Measurements from ENCODE around the gene RAB11FIP4. TPM values are rescaled to one million over a fixed set of nuclear protein-coding genes. Genes with fewer than 3 reads are reported as not detected.

The RAB11FIP4 gene
- total and polyA plus RNA-seq, 2 experiments from 2014 or later: 0.22 to 0.40 TPM

GRCh38 chr17:31459716-31460115 lies 68.2 kb downstream of the RAB11FIP4 start:
- H3K4me3 ChIP-seq: no peak overlapping the region
- no peaks in the 10 kb centered on the region for H3F3A ChIP-seq (ENCODE audit: insufficient read depth)
- no peak overlapping the region for H3K9ac ChIP-seq
- no peaks in the 10 kb centered on the region for H3K9me3 ChIP-seq (ENCODE audit: low read depth)
- no peak overlapping the region for H3K27ac ChIP-seq
- no peaks in the 10 kb centered on the region for H4K20me1 ChIP-seq (ENCODE audit: insufficient read depth)
- H3K36me3 ChIP-seq (ENCODE audit: low read depth): no peaks in the 10 kb centered on the region
- H3K9me2 ChIP-seq (ENCODE audit: insufficient read depth): no peaks in the 10 kb centered on the region
- in situ Hi-C loops (cut with MboI): no loop called here
- no peak for DNase-seq
- 49 to 56% methylated on average over 4 of the region's 4 CpGs for WGBS, 2 experiments (ENCODE audit: low coverage in 1 of 2, low lambda C conversion rate in 2 of 2, missing lambda C conversion rate in 2 of 2)
- no peak overlapping the region for H3K4me2 ChIP-seq (ENCODE audit: unreplicated experiment)
- no peaks in the 10 kb centered on the region for H3K4me1 ChIP-seq (ENCODE audit: insufficient read depth)
- H3K79me2 ChIP-seq (ENCODE audit: insufficient read depth): no peaks in the 10 kb centered on the region
- H2AFZ ChIP-seq: no peak overlapping the region
- peaks cover 12% of the 10 kb centered on the region for H3K27me3 ChIP-seq (replicated peaks; ENCODE audit: insufficient read depth)
- TF ChIP-seq EZH2phosphoT487 (IDR thresholded peaks at IDR 0.05; ENCODE audit: insufficient read depth, low read depth) (no peak), EZH2 (IDR thresholded peaks at IDR 0.05; ENCODE audit: insufficient read depth, poor library complexity, severe bottlenecking) (no peak)

DNA sequence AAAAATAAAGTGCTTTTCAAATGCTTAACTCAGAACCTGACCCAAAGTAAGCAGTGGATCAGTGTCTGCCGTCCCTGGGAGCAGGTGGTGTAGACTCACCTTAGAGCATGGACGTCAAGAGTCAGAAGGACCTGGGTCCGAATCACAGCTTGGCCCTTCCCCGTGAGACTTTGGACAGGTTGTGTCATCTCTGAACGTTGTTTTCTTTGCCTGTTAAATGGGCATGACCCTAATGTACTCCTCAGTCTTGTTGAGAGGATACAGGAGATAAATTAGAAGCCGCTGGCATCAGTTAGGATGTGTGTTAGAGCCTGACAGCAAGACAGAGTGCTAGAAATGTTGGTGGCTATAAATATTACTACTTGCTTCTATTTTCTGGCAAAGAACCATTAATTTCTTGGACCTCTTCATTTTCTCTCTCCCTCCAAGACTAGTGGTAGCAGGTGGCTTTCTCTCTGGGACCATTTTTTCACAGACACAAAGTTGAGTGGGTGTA lies 68.8 kb downstream of the RAB11FIP4 start:
- Histone ChIP-seq H3K9ac (no peak overlapping the region), H3K4me1 (ENCODE audit: insufficient read depth) (no peaks in the 10 kb centered on the region), H4K20me1 (ENCODE audit: insufficient read depth) (no peaks in the 10 kb centered on the region), H3K4me2 (ENCODE audit: unreplicated experiment) (no peak overlapping the region), H3F3A (ENCODE audit: insufficient read depth) (no peaks in the 10 kb centered on the region), H2AFZ (no peak overlapping the region), H3K27me3 (replicated peaks; ENCODE audit: insufficient read depth) (peaks cover 8% of the 10 kb centered on the region), H3K9me3 (ENCODE audit: low read depth) (no peaks in the 10 kb centered on the region), H3K4me3 (no peak overlapping the region), H3K79me2 (ENCODE audit: insufficient read depth) (no peaks in the 10 kb centered on the region), H3K9me2 (ENCODE audit: insufficient read depth) (no peaks in the 10 kb centered on the region), H3K36me3 (ENCODE audit: low read depth) (no peaks in the 10 kb centered on the region), H3K27ac (no peak overlapping the region)
- in situ Hi-C loops (cut with MboI): no loop called here
- TF ChIP-seq EZH2phosphoT487 (IDR thresholded peaks at IDR 0.05; ENCODE audit: insufficient read depth, low read depth): no peak
- no peak for DNase-seq
- WGBS, 2 experiments (ENCODE audit: low coverage in 1 of 2, low lambda C conversion rate in 2 of 2, missing lambda C conversion rate in 2 of 2): 44 to 52% methylated on average over 6 of the region's 6 CpGs

DNA sequence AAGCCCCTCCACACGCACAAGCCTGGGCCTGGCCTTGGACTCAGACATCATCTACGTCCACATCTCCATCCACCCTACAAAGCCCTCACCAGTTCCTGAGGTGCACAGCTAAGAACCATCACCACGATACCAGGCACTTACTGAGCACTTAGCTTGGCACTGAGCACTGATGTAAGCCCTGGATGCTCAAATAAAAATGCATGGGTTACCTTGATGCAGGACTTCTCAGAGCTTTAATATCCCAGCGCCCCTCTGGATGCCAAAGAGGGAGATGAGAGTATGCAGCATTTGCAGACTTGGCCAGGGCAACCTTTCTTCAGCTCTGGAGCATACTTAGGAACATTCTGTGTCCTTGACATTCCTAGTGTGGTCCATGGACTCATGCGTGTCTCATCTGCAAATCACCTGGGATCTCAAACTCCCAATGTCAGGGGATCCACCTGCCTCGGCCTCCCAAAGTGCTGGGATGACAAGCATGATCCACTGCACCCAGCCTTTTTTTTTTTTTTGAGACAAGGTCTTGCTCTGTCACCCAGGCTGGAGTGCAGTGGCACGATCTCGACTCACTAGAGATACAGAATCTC lies 69.8 kb downstream of the RAB11FIP4 start:
- H3K27ac ChIP-seq: no peak overlapping the region
- H3K27me3 ChIP-seq (replicated peaks; ENCODE audit: insufficient read depth): peaks cover 5% of the 10 kb centered on the region
- DNase-seq: no peak
- no peaks in the 10 kb centered on the region for H3K9me3 ChIP-seq (ENCODE audit: low read depth)
- TF ChIP-seq EZH2 (IDR thresholded peaks at IDR 0.05; ENCODE audit: insufficient read depth, poor library complexity, severe bottlenecking): no peak
- TF ChIP-seq EZH2phosphoT487 (IDR thresholded peaks at IDR 0.05; ENCODE audit: insufficient read depth, low read depth): no peak
- WGBS, 2 experiments (ENCODE audit: low coverage in 1 of 2, low lambda C conversion rate in 2 of 2, missing lambda C conversion rate in 2 of 2): 64 to 74% methylated on average over 8 of the region's 8 CpGs
- no peaks in the 10 kb centered on the region for H3K36me3 ChIP-seq (ENCODE audit: low read depth)
- H4K20me1 ChIP-seq (ENCODE audit: insufficient read depth): no peaks in the 10 kb centered on the region
- no peak overlapping the region for H3K4me2 ChIP-seq (ENCODE audit: unreplicated experiment)
- no peaks in the 10 kb centered on the region for H3K9me2 ChIP-seq (ENCODE audit: insufficient read depth)
- no peak overlapping the region for H2AFZ ChIP-seq
- no peaks in the 10 kb centered on the region for H3F3A ChIP-seq (ENCODE audit: insufficient read depth)
- no peak overlapping the region for H3K4me3 ChIP-seq
- no peaks in the 10 kb centered on the region for H3K79me2 ChIP-seq (ENCODE audit: insufficient read depth)
- H3K9ac ChIP-seq: no peak overlapping the region
- in situ Hi-C loops (cut with MboI): no loop called here
- H3K4me1 ChIP-seq (ENCODE audit: insufficient read depth): no peaks in the 10 kb centered on the region

GRCh38 chr17:31462261-31462660 lies 70.8 kb downstream of the RAB11FIP4 start:
- no peaks in the 10 kb centered on the region for H3K9me2 ChIP-seq (ENCODE audit: insufficient read depth)
- in situ Hi-C loops (cut with MboI): no loop called here
- no peaks in the 10 kb centered on the region for H3F3A ChIP-seq (ENCODE audit: insufficient read depth)
- no peak overlapping the region for H3K4me3 ChIP-seq
- H3K36me3 ChIP-seq (ENCODE audit: low read depth): no peaks in the 10 kb centered on the region
- no peaks in the 10 kb centered on the region for H4K20me1 ChIP-seq (ENCODE audit: insufficient read depth)
- H3K4me1 ChIP-seq (ENCODE audit: insufficient read depth): no peaks in the 10 kb centered on the region
- no peak overlapping the region for H3K9ac ChIP-seq
- no peaks in the 10 kb centered on the region for H3K79me2 ChIP-seq (ENCODE audit: insufficient read depth)
- H3K27me3 ChIP-seq (replicated peaks; ENCODE audit: insufficient read depth): peaks cover 5% of the 10 kb centered on the region; the same call in 1 of the 2 replicates
- no peak overlapping the region for H3K4me2 ChIP-seq (ENCODE audit: unreplicated experiment)
- 11 to 21% methylated on average over 6 of the region's 6 CpGs for WGBS, 2 experiments (ENCODE audit: low coverage in 1 of 2, low lambda C conversion rate in 2 of 2, missing lambda C conversion rate in 2 of 2)
- H2AFZ ChIP-seq: no peak overlapping the region
- TF ChIP-seq EZH2 (IDR thresholded peaks at IDR 0.05; ENCODE audit: insufficient read depth, poor library complexity, severe bottlenecking) (no peak), EZH2phosphoT487 (IDR thresholded peaks at IDR 0.05; ENCODE audit: insufficient read depth, low read depth) (no peak)
- no peak overlapping the region for H3K27ac ChIP-seq
- no peaks in the 10 kb centered on the region for H3K9me3 ChIP-seq (ENCODE audit: low read depth)
- DNase-seq: no peak
